ENCODE results near the gene HECTD1. TPM values are rescaled to one million over a fixed set of nuclear protein-coding genes. Genes with fewer than 3 reads are reported as not detected.

HECTD1 gene
- total RNA-seq, 1 experiment from 2014 or later: 317 TPM

DNA sequence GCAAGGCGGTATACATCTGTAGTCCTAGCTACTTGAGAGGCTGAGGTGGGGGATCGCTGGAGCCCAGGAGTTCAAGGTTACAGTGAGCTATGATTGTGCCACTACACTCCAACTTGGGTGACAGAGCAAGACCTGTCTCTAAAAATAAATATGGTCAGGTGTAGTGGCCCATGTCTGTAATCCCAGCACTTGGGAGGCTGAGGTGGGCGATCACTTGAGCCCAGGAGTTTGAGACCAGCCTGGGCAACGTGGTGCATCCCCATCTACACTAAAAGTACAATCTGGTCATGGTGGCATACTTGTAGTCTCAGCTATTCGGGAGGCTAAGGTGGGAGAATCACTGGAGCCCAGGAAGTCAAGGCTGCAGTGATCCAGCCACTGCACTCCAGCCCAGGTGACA lies 40.6 kb downstream of the HECTD1 start:
- Histone ChIP-seq H3K4me2 (ENCODE audit: low read depth, low read length, poor library complexity, severe bottlenecking) (no peak overlapping the region), H3K9ac (ENCODE audit: low read length) (no peak overlapping the region), H2AFZ (ENCODE audit: low read length) (no peak overlapping the region), H3K36me3 (ENCODE audit: insufficient read depth, low read length) (peaks cover 81% of the 10 kb centered on the region), H3K4me3 (ENCODE audit: low read length) (no peak overlapping the region), H3K27ac (ENCODE audit: low read length) (no peak overlapping the region), H3K9me2 (replicated peaks; ENCODE audit: insufficient read depth, low read length) (no peaks in the 10 kb centered on the region), H3K27me3 (ENCODE audit: low read length) (no peaks in the 10 kb centered on the region), H3K9me3 (ENCODE audit: low read length) (no peaks in the 10 kb centered on the region), H3K4me1 (ENCODE audit: low read length) (no peaks in the 10 kb centered on the region), H3K79me2 (ENCODE audit: low read length) (peaks cover 76% of the 10 kb centered on the region), H4K20me1 (ENCODE audit: insufficient read depth, low read depth, low read length) (0 out of 2 replicates have a peak, but pooled peaks cover 3% of the 10 kb centered on the region)
- DNase-seq: no peak

DNA sequence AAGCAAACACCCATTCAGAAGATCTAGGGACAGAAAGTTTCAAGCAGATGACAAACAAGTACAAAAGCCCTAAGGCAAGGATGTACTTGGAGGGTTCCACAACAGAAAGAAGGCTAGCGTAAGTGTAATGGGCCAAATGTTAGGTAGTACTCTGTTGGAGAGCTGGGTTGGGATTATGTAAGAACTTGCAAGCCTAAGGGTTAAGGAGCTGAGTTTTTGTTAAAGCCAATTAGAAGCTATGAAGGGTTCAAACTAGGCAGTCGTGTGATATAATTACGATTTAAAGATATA lies 41.4 kb downstream of the HECTD1 start:
- no peak overlapping the region for H3K9ac ChIP-seq (ENCODE audit: low read length)
- H3K4me2 ChIP-seq (ENCODE audit: low read depth, low read length, poor library complexity, severe bottlenecking): no peak overlapping the region
- no peak overlapping the region for H3K27ac ChIP-seq (ENCODE audit: low read length)
- no peaks in the 10 kb centered on the region for H3K9me3 ChIP-seq (ENCODE audit: low read length)
- peaks cover 77% of the 10 kb centered on the region for H3K79me2 ChIP-seq (ENCODE audit: low read length)
- H3K36me3 ChIP-seq (ENCODE audit: insufficient read depth, low read length): peaks cover 76% of the 10 kb centered on the region
- no peaks in the 10 kb centered on the region for H3K9me2 ChIP-seq (replicated peaks; ENCODE audit: insufficient read depth, low read length)
- H3K27me3 ChIP-seq (ENCODE audit: low read length): no peaks in the 10 kb centered on the region
- H3K4me3 ChIP-seq (ENCODE audit: low read length): no peak overlapping the region
- DNase-seq: no peak
- no peak overlapping the region for H2AFZ ChIP-seq (ENCODE audit: low read length)
- 0 out of 2 replicates have a peak, but pooled peaks cover 3% of the 10 kb centered on the region for H4K20me1 ChIP-seq (ENCODE audit: insufficient read depth, low read depth, low read length)
- no peaks in the 10 kb centered on the region for H3K4me1 ChIP-seq (ENCODE audit: low read length)

DNA sequence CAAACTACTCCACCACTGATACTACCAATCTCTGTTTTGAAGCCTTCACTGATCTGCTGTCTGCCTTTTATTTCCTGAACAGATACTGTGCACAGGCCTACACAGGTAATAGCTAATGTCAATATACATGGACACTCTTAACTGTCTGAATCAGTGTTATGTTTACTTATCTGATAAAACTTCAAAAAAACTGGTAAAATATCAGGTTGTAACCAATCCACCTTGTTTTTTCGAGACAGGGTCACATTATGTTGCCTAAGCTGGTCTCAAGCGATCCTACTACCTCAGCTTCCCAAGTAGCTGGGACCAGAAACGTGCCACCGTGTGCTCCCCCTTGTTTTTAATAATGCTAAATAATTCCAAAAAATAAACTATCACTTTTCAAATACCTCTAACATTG lies 43.5 kb downstream of the HECTD1 start:
- H2AFZ ChIP-seq (ENCODE audit: low read length): no peak overlapping the region
- H3K9me2 ChIP-seq (replicated peaks; ENCODE audit: insufficient read depth, low read length): no peaks in the 10 kb centered on the region
- no peak overlapping the region for H3K4me2 ChIP-seq (ENCODE audit: low read depth, low read length, poor library complexity, severe bottlenecking)
- H3K79me2 ChIP-seq (ENCODE audit: low read length): peaks cover 61% of the 10 kb centered on the region
- no peaks in the 10 kb centered on the region for H3K27me3 ChIP-seq (ENCODE audit: low read length)
- H3K9ac ChIP-seq (ENCODE audit: low read length): no peak overlapping the region
- H3K9me3 ChIP-seq (ENCODE audit: low read length): no peaks in the 10 kb centered on the region
- H3K4me3 ChIP-seq (ENCODE audit: low read length): no peak overlapping the region
- H3K27ac ChIP-seq (ENCODE audit: low read length): no peak overlapping the region
- H3K36me3 ChIP-seq (ENCODE audit: insufficient read depth, low read length): peaks cover 66% of the 10 kb centered on the region
- H4K20me1 ChIP-seq (ENCODE audit: insufficient read depth, low read depth, low read length): 0 out of 2 replicates have a peak, but pooled peaks cover 3% of the 10 kb centered on the region
- DNase-seq: no peak
- no peaks in the 10 kb centered on the region for H3K4me1 ChIP-seq (ENCODE audit: low read length)

- H3K4me1 ChIP-seq (ENCODE audit: low read length): no peaks in the 10 kb centered on the region
- no peak overlapping the region for H3K4me2 ChIP-seq (ENCODE audit: low read depth, low read length, poor library complexity, severe bottlenecking)
- 0 out of 2 replicates have a peak, but pooled peaks cover 3% of the 10 kb centered on the region for H4K20me1 ChIP-seq (ENCODE audit: insufficient read depth, low read depth, low read length)
- no peak overlapping the region for H3K4me3 ChIP-seq (ENCODE audit: low read length)
- DNase-seq: no peak
- no peak overlapping the region for H2AFZ ChIP-seq (ENCODE audit: low read length)
- no peak overlapping the region for H3K9ac ChIP-seq (ENCODE audit: low read length)
- H3K9me3 ChIP-seq (ENCODE audit: low read length): no peaks in the 10 kb centered on the region
- no peaks in the 10 kb centered on the region for H3K9me2 ChIP-seq (replicated peaks; ENCODE audit: insufficient read depth, low read length)
- H3K36me3 ChIP-seq (ENCODE audit: insufficient read depth, low read length): peaks cover 61% of the 10 kb centered on the region
- H3K27me3 ChIP-seq (ENCODE audit: low read length): no peaks in the 10 kb centered on the region
- H3K79me2 ChIP-seq (ENCODE audit: low read length): peaks cover 65% of the 10 kb centered on the region
- no peak overlapping the region for H3K27ac ChIP-seq (ENCODE audit: low read length)
Measured at GRCh38 chr14:31162910-31163649, 44.5 kb downstream of the HECTD1 start.

GRCh38 chr14:31161274-31161673 lies 46.3 kb downstream of the HECTD1 start:
- H4K20me1 ChIP-seq (ENCODE audit: insufficient read depth, low read depth, low read length): 0 out of 2 replicates have a peak, but pooled peaks cover 3% of the 10 kb centered on the region
- no peak overlapping the region for H3K4me2 ChIP-seq (ENCODE audit: low read depth, low read length, poor library complexity, severe bottlenecking)
- no peaks in the 10 kb centered on the region for H3K9me2 ChIP-seq (replicated peaks; ENCODE audit: insufficient read depth, low read length)
- H3K27me3 ChIP-seq (ENCODE audit: low read length): no peaks in the 10 kb centered on the region
- H3K36me3 ChIP-seq (ENCODE audit: insufficient read depth, low read length): peaks cover 50% of the 10 kb centered on the region
- H3K9me3 ChIP-seq (ENCODE audit: low read length): no peaks in the 10 kb centered on the region
- peaks cover 55% of the 10 kb centered on the region for H3K79me2 ChIP-seq (ENCODE audit: low read length)
- no peak overlapping the region for H2AFZ ChIP-seq (ENCODE audit: low read length)
- no peak for DNase-seq
- no peak overlapping the region for H3K27ac ChIP-seq (ENCODE audit: low read length)
- H3K9ac ChIP-seq (ENCODE audit: low read length): no peak overlapping the region
- H3K4me3 ChIP-seq (ENCODE audit: low read length): no peak overlapping the region
- H3K4me1 ChIP-seq (ENCODE audit: low read length): no peaks in the 10 kb centered on the region

GRCh38 chr14:31159682-31160296 lies 47.8 kb downstream of the HECTD1 start:
- Histone ChIP-seq H3K9me3 (ENCODE audit: low read length) (no peaks in the 10 kb centered on the region), H4K20me1 (ENCODE audit: insufficient read depth, low read depth, low read length) (no peaks in the 10 kb centered on the region), H3K27me3 (ENCODE audit: low read length) (no peaks in the 10 kb centered on the region), H3K4me3 (ENCODE audit: low read length) (no peak overlapping the region), H3K4me2 (ENCODE audit: low read depth, low read length, poor library complexity, severe bottlenecking) (no peak overlapping the region), H3K27ac (ENCODE audit: low read length) (no peak overlapping the region), H3K4me1 (ENCODE audit: low read length) (no peaks in the 10 kb centered on the region), H3K36me3 (ENCODE audit: insufficient read depth, low read length) (peaks cover 48% of the 10 kb centered on the region), H3K9ac (ENCODE audit: low read length) (no peak overlapping the region), H3K79me2 (ENCODE audit: low read length) (peaks cover 52% of the 10 kb centered on the region), H2AFZ (ENCODE audit: low read length) (no peak overlapping the region), H3K9me2 (replicated peaks; ENCODE audit: insufficient read depth, low read length) (no peaks in the 10 kb centered on the region)
- no peak for DNase-seq

DNA sequence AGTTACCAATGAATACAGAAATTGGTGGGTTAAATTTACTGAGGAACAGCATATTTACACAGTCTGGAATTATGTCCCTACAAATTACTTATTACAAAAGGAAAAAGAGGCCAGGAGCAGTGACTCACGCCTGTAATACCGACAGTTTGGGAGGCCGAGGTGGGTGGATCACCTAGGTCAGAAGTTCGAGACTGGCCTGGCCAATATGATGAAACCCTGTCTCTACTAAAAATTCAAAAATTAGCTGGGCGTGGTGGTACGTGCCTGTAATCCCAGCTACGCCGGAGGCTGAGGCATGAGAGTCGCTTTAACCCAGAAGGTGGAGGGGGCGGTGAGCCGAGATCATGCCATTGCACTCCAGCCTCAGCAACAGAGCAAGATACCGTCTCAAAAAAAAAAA lies 52.6 kb downstream of the HECTD1 start:
- Histone ChIP-seq H3K4me2 (ENCODE audit: low read depth, low read length, poor library complexity, severe bottlenecking) (no peak overlapping the region), H2AFZ (ENCODE audit: low read length) (no peak overlapping the region), H3K27ac (ENCODE audit: low read length) (no peak overlapping the region), H3K79me2 (ENCODE audit: low read length) (peaks cover 42% of the 10 kb centered on the region), H3K9me2 (replicated peaks; ENCODE audit: insufficient read depth, low read length) (no peaks in the 10 kb centered on the region), H3K9ac (ENCODE audit: low read length) (no peak overlapping the region), H3K4me1 (ENCODE audit: low read length) (no peaks in the 10 kb centered on the region), H3K36me3 (ENCODE audit: insufficient read depth, low read length) (peaks cover 44% of the 10 kb centered on the region), H4K20me1 (ENCODE audit: insufficient read depth, low read depth, low read length) (no peaks in the 10 kb centered on the region), H3K4me3 (ENCODE audit: low read length) (no peak overlapping the region), H3K9me3 (ENCODE audit: low read length) (no peaks in the 10 kb centered on the region), H3K27me3 (ENCODE audit: low read length) (no peaks in the 10 kb centered on the region)
- no peak for DNase-seq

DNA sequence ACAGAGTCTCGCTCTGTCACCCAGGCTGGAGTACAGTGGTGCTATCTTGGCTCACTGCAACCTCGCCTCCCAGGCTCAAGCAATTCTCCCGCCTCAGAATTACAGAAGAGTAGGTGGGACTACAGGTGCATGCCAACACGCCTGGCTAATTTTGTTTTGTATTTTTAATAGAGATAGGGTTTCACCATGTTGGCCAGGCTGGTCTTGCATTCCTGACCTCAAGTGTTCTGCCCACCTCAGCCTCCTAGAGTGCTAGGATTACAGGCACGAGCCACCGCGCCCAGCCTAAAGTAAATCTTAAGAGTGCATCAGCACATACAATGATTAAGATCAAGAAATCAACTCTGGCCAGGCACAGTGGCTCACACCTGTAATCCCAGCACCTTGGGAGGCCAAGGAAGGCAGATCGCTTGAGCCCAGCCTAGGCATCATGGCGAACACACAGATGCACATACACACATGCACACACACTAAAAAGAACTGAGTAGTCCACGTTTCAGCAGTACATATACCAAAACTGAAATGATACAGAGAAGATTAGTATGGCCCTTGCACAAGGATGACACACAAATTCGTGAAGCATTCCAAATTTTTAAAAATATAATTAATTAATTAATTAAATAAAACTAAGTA lies 65.0 kb downstream of the HECTD1 start:
- H3K79me2 ChIP-seq (ENCODE audit: low read length): peaks cover 45% of the 10 kb centered on the region
- no peaks in the 10 kb centered on the region for H3K27me3 ChIP-seq (ENCODE audit: low read length)

More for the DNA sequence above, 65.0 kb downstream of the HECTD1 start:
- Histone ChIP-seq H3K36me3 (ENCODE audit: insufficient read depth, low read length) (peaks cover 80% of the 10 kb centered on the region), H3K4me2 (ENCODE audit: low read depth, low read length, poor library complexity, severe bottlenecking) (no peak overlapping the region), H3K9ac (ENCODE audit: low read length) (no peak overlapping the region), H3K4me1 (ENCODE audit: low read length) (no peaks in the 10 kb centered on the region), H3K4me3 (ENCODE audit: low read length) (no peak overlapping the region), H3K9me2 (replicated peaks; ENCODE audit: insufficient read depth, low read length) (no peaks in the 10 kb centered on the region), H2AFZ (ENCODE audit: low read length) (no peak overlapping the region), H4K20me1 (ENCODE audit: insufficient read depth, low read depth, low read length) (no peaks in the 10 kb centered on the region), H3K9me3 (ENCODE audit: low read length) (no peaks in the 10 kb centered on the region), H3K27ac (ENCODE audit: low read length) (no peak overlapping the region)
- DNase-seq: no peak

All from Karpas-422 (cell line).